Endothelial cell of umbilical vein (primary cell): ENCODE data around the gene GATA3. TPM values are rescaled to one million over a fixed set of nuclear protein-coding genes. Genes with fewer than 3 reads are reported as not detected.
A peak's percentile ranks its signal among the peaks of the same experiment; 100 is the strongest.

Experiments used
- BruUV-seq: library from RNA; stranded (reverse); fragments of 400-500 nt; replicated peaks from 2 replicates; lab custom pipeline; 2021; lab: Mats Ljungman, UMichigan
- CTCF ChIA-PET: fragments of 300-600, 350-600 bp; sonication (Branson Sonifier 250); formaldehyde crosslinking; loops from one replicate; lab custom pipeline; 2021; ENCODE audit warnings: antibody characterized with exemption, inconsistent platforms; lab: Charles Lee
- POLR2A ChIA-PET: fragments of 300-600, 350-600 bp; sonication (Branson Sonifier 250); formaldehyde crosslinking; loops from one replicate; lab custom pipeline; 2021; ENCODE audit warnings: antibody characterized with exemption, inconsistent platforms; lab: Charles Lee
- DNase-seq: peaks from one replicate; pipeline ENCODE4 v3.0.0-alpha.2; 2011; ENCODE audit warnings: low read depth, low spot score
- FAIRE-seq: peaks from 2 replicates; lab custom pipeline; 2011; peaks lifted over from hg19 to GRCh38; lab: Jason Lieb, UNC
- H2AFZ ChIP-seq: 2 replicates; pipeline ENCODE4 v1.6.0; 2012; ENCODE audit warnings: low read depth, low read length, control low read depth, inconsistent platforms
- H3K27ac ChIP-seq: 2 replicates; pipeline ENCODE4 v1.5.1; 2011; ENCODE audit warnings: low read depth, mild to moderate bottlenecking, control low read depth, low read length, moderate library complexity; ENCODE audit not compliant: insufficient read depth
- H3K27me3 ChIP-seq, 2 experiments: 2 replicates each; pipeline versions ENCODE4 v1.6.0 to v1.6.1; 2011; ENCODE audit warnings: low read length in 2 of 2, mixed read lengths in 1 of 2; ENCODE audit not compliant: control insufficient read depth in 2 of 2, insufficient read depth in 2 of 2
- H3K36me3 ChIP-seq, 2 experiments: 2 replicates in 1 of 2; 3 replicates in 1 of 2; pipeline ENCODE4 v1.5.1; 2011; ENCODE audit warnings: low read length in 2 of 2, mild to moderate bottlenecking in 1 of 2, moderate library complexity in 1 of 2; ENCODE audit not compliant: control insufficient read depth in 2 of 2, insufficient read depth in 2 of 2; ENCODE audit errors: extremely low read depth in 1 of 2
- H3K4me1 ChIP-seq: 3 replicates; pipeline ENCODE4 v1.5.1; 2011; ENCODE audit warnings: mild to moderate bottlenecking, low read length; ENCODE audit not compliant: control insufficient read depth, insufficient read depth; ENCODE audit errors: extremely low read depth
- H3K4me2 ChIP-seq: 2 replicates; pipeline ENCODE4 v1.6.1; 2011; ENCODE audit warnings: low read length, control low read depth, mixed read lengths; ENCODE audit not compliant: insufficient read depth
- H3K4me3 ChIP-seq, 3 experiments: fragments of 200-600 bp in 1 of 3; sonication (generic), shearing (Covaris generic) in 1 of 3; replicated peaks in 1 of 3; 2 replicates each; pipeline ENCODE4 v1.5.1; 2011 to 2016; ENCODE audit warnings: control low read depth in 3 of 3, low read length in 3 of 3, mild to moderate bottlenecking in 2 of 3, inconsistent platforms in 1 of 3, low read depth in 1 of 3, moderate library complexity in 1 of 3; ENCODE audit not compliant: insufficient read depth in 1 of 3
- H3K79me2 ChIP-seq: 2 replicates; pipeline ENCODE4 v1.6.0; 2012; ENCODE audit warnings: low read length, inconsistent platforms; ENCODE audit not compliant: control insufficient read depth, insufficient read depth
- H3K9ac ChIP-seq: replicated peaks from 2 replicates; pipeline ENCODE3; 2011; ENCODE audit warnings: low read length, control low read depth; ENCODE audit not compliant: insufficient read depth; ENCODE audit errors: extremely low read depth
- H3K9me1 ChIP-seq: replicated peaks from 3 replicates; pipeline ENCODE4 v1.6.0; 2011; ENCODE audit warnings: mild to moderate bottlenecking, low read length; ENCODE audit not compliant: control insufficient read depth, insufficient read depth; ENCODE audit errors: extremely low read depth
- H3K9me3 ChIP-seq: replicated peaks from 2 replicates; pipeline ENCODE4 v1.5.1; 2012; ENCODE audit warnings: low read length, inconsistent platforms; ENCODE audit not compliant: control insufficient read depth, insufficient read depth
- H4K20me1 ChIP-seq: replicated peaks from 2 replicates; pipeline ENCODE3; 2011; ENCODE audit warnings: mild to moderate bottlenecking, low read length; ENCODE audit not compliant: control insufficient read depth, insufficient read depth; ENCODE audit errors: extremely low read depth
- CTCF ChIP-seq, 2 donors: IDR thresholded peaks; 1 replicate in 1 of 2; 2 replicates in 1 of 2; pipeline ENCODE4 v1.5.1; 2011; ENCODE audit warnings: low read length in 2 of 2, mild to moderate bottlenecking in 2 of 2, moderate library complexity in 2 of 2, control low read depth in 1 of 2, inconsistent platforms in 1 of 2, low read depth in 1 of 2; ENCODE audit not compliant: insufficient read depth in 1 of 2; ENCODE audit errors: extremely low read depth in 1 of 2
- EZH2 ChIP-seq: IDR thresholded peaks from 2 replicates; pipeline ENCODE4 v1.6.1; 2012; ENCODE audit warnings: borderline replicate concordance, low read depth, mild to moderate bottlenecking, moderate library complexity, low read length, inconsistent platforms; ENCODE audit not compliant: severe bottlenecking
- FOS ChIP-seq: IDR thresholded peaks from 2 replicates; pipeline ENCODE4 v1.6.1; 2011; ENCODE audit warnings: mild to moderate bottlenecking, low read length, moderate library complexity, borderline replicate concordance; ENCODE audit not compliant: insufficient read depth
- GATA2 ChIP-seq: IDR thresholded peaks from 2 replicates; pipeline ENCODE4 v1.7.0; 2011; ENCODE audit warnings: low read depth, mild to moderate bottlenecking, moderate library complexity, mixed read lengths, low read length; ENCODE audit not compliant: insufficient read length, insufficient read depth
- JUN ChIP-seq: IDR thresholded peaks from 2 replicates; pipeline ENCODE4 v1.6.1; 2011; ENCODE audit warnings: borderline replicate concordance, low read depth; ENCODE audit not compliant: insufficient read length, insufficient read depth
- MAX ChIP-seq: IDR thresholded peaks from 2 replicates; pipeline ENCODE4 v1.6.1; 2011; ENCODE audit not compliant: insufficient read depth, insufficient read length
- MYC ChIP-seq: IDR thresholded peaks from one replicate; pipeline ENCODE4 v1.6.1; 2011; ENCODE audit warnings: mild to moderate bottlenecking, low read depth, low read length
- POLR2A ChIP-seq: IDR thresholded peaks from 2 replicates; pipeline ENCODE4 v1.6.1; 2012; ENCODE audit warnings: low read depth, mild to moderate bottlenecking, control low read depth, low read length
- POLR2AphosphoS5 ChIP-seq: IDR thresholded peaks from 2 replicates; pipeline ENCODE4 v1.6.1; 2012; ENCODE audit warnings: low read depth, mild to moderate bottlenecking, control low read depth, low read length, moderate library complexity; ENCODE audit not compliant: insufficient read depth
- dilution Hi-C: fragments of 300-500 bp; cut with MboI; formaldehyde crosslinking; loops from one replicate; pipeline ENCODE4 v1.15.0; 2019; ENCODE audit warnings: low sequenced_read_pairs; ENCODE audit not compliant: extremely low pct_ligation_motif_present
- intact Hi-C: fragments of 100-400 bp; cut with micrococcal nuclease; formaldehyde crosslinking; loops from one replicate; pipeline ENCODE4 v1.10.0; 2022
- polyA plus RNA-seq, 4 experiments: library from polyadenylated mRNA; depleted of rRNA in 3 of 4; stranded (reverse) in 3 of 4; unstranded in 1 of 4; fragments of >200 nt; gene quantifications; 2 replicates each; pipeline versions ENCODE4 v1.2.1 to v1.2.3, GENCODE V29; 2011 to 2012; ENCODE audit warnings: missing spikeins in 1 of 4
- total RNA-seq: library from RNA; stranded (reverse); gene quantifications from 2 replicates; pipeline ENCODE4 v1.2.3, GENCODE V29; 2021

The GATA3 gene
- total and polyA plus RNA-seq, 2 donors (not counting 3 experiments of a cell fraction or from before 2014, with no cell fraction given): 9.3 to 33.0 TPM

GRCh38 chr10:8053446-8054243 lies 843 bp upstream of the GATA3 start:
- Histone ChIP-seq H3K27me3 (no peaks in the 10 kb centered on the region), H3K4me3 (peak overlapping the region; percentile 9 to 95 (median 72)), H3K4me1 (peaks cover 29% of the 10 kb centered on the region), H2AFZ (no peak overlapping the region), H3K27ac (peak overlapping the region; percentile 96), H3K9me1 (no peaks in the 10 kb centered on the region), H4K20me1 (no peaks in the 10 kb centered on the region), H3K36me3 (peaks cover 0 to 7% of the 10 kb centered on the region in 2 experiments), H3K79me2 (peaks cover 69% of the 10 kb centered on the region), H3K9ac (peak overlapping the region; percentile 55), H3K9me3 (no peaks in the 10 kb centered on the region), H3K4me2 (peak overlapping the region; percentile 50)
- TF ChIP-seq FOS (peak; percentile 55), EZH2 (no peak), JUN (peak; percentile 66), CTCF (IDR thresholded peaks at IDR 0.05; ENCODE audit: extremely low read depth in 1 of 2, insufficient read depth in 1 of 2, low read depth in 1 of 2, low read length in 2 of 2) (peak; percentile 71 to 95), MYC (no peak), POLR2A (peak; percentile 53), POLR2AphosphoS5 (peak; percentile 27), MAX (no peak), GATA2 (no peak)
- CTCF ChIA-PET: interaction anchor here (0.8 to 2.1 kb wide), 2 partner anchors 182 to 1155 kb away, joined by 6 to 9 read pairs; no protein-coding TSS in a partner anchor
- dilution Hi-C loops: no loop called here
- FAIRE-seq (peak; percentile 92), DNase-seq (peak; percentile 87)
- intact Hi-C loops: loop anchor here (1.0 to 10.0 kb wide), 13 partner anchors 86 to 1248 kb away; partner anchors contain the start of genes ATP5F1C and TAF3
- POLR2A ChIA-PET: interaction anchor here (0.6 to 0.7 kb wide), 5 partner anchors 8 to 1338 kb away, joined by 3 to 4 read pairs (median 4); no protein-coding TSS in a partner anchor
- TSS peak; percentile 73 for BruUV-seq
